Fibroblast of peridontal ligament (primary cell): Measurements from ENCODE around the gene NUDCD3.

Experiments used
- DNase-seq: peaks from one replicate; pipeline ENCODE4 v3.0.0-alpha.2; 2010; ENCODE audit errors: extremely low read depth

NUDCD3 gene

DNA sequence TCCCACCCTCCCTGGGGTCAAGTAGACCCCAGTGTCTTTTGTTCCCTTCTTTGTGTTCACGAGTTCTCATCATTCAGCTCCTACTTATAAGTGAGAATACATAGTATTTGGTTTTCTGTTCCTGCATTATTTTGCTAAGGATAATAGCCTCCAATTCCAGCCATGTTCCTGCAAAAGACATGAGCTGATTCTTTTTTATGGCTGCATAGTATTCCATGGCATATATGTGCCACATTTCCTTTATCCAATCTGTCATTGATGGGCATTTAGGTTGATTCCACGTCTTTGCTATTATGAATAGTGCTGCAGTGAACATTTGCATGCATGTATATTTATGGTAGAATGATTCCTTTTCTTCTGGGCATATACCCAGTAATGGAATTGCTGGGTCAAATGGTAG, 136.8 kb downstream of the NUDCD3 start:
- no peak for DNase-seq

- DNase-seq: no peak
These were observed 141.3 kb downstream of the NUDCD3 start for GRCh38 chr7:44348851-44349781.

DNA sequence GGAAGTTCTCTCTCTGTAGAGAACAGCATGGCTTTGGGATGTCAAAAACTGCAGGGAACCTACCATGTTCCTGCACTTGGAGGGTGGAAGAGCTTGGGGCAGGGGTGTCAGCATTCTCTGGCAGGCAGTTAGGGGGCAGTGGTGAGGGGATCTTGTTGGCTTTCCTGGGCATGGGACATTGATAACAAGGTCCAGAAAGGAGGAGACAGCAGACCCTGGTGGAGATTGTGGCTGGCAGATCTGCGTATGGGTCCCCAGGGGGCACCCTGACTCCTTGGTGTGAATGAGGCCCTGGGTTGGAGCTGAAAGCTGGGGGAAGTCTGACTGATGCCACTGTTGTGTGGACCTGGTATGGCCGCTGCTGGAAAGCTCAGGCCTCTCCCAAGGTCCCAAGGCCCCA, 142.2 kb downstream of the NUDCD3 start:
- peak; percentile 11 for DNase-seq

GRCh38 chr7:44347546-44348114, 142.8 kb downstream of the NUDCD3 start:
- no peak for DNase-seq

- DNase-seq: no peak
These were observed 144.4 kb downstream of the NUDCD3 start for GRCh38 chr7:44346063-44346462.

DNA sequence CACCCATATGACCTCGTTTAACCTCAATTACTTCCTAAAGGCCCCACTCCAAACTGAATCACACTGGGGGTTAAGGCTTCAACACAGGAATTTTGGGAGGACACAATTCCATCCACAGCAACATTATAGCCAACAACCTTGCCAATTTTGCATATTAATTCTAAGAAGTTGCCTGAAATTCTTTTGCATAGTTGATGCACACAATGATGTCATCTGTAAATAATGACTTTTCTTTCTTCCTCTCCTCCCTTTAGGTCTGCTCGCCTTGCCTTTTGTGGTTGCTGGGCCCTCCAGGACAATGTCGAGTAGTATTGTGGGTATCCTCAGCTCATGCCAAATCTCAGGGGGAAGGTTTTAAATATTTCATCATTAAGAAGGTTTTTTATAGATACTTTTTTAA, 149.1 kb downstream of the NUDCD3 start:
- no peak for DNase-seq

- no peak for DNase-seq
These were observed 151.9 kb downstream of the NUDCD3 start for GRCh38 chr7:44338600-44338999.

- DNase-seq: no peak
These were observed 154.0 kb downstream of the NUDCD3 start for GRCh38 chr7:44336491-44336890.

GRCh38 chr7:44335184-44335583, 155.3 kb downstream of the NUDCD3 start:
- no peak for DNase-seq

DNA sequence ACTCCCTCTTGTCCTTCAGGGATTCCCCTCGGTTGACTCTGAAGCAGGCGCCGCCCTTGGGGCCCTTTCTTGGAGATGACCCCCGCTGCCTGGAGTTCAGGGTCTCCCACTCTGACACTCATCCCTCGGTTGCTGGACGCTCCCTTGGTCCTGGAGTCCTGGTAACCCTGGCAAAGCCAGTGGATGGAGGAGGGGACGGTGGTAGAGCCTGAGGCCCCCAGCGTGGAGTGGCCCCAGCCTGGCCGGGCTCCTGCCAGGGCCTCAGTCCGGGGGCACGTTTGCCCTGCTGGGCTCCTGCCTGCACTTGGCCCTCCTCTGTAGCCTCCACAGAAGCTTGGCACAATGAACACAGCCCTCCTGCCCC, 155.7 kb downstream of the NUDCD3 start:
- DNase-seq: no peak

- DNase-seq: peak; percentile 12
These were observed 156.3 kb downstream of the NUDCD3 start for GRCh38 chr7:44333911-44334733.

DNA sequence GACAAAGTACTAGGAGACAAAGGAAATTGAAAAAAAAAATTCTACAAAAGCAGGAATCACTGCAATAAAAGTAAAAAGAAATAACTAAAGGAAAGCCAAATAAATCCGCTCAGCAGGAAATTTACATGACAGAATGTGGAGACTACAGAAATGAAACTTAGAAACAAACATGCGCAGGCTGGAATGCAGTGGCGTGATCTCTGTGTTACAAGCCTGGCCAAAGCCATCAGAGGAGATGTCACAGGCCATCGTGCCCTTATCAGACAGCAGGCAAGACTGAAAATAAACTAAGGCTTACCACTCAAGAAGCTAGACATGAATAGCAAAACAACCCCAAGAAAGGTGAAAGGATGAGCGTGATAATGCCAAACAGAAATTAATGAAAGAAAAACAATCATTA, 158.8 kb downstream of the NUDCD3 start:
- no peak for DNase-seq

GRCh38 chr7:44330331-44330730, 160.1 kb downstream of the NUDCD3 start:
- DNase-seq: peak; percentile 2

DNA sequence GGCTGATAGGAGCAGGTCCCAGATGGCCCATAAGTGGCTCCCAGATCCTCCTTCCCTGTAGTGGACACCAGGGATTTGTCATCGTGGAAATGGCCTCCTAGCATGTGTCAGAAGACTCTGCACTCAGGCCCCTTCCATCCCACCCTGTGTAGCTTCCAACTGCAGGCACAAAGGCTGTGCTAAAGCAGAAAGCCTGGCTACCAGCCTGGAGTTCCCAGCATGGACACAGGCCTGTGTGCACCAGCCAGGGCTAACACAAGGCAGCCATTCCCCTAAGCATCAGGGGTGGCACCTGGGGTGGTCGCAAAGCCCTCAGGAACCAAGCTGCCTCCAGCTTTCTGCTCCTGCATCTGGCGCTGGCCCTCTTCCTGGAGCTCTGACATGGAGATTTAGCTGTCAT, 160.6 kb downstream of the NUDCD3 start:
- no peak for DNase-seq
